ENCODE measurements around the gene NEDD9. TPM values are rescaled to one million over a fixed set of nuclear protein-coding genes. Genes with fewer than 3 reads are reported as not detected.

The NEDD9 gene
- total RNA-seq, 1 experiment from 2014 or later = 0.17 TPM

GRCh38 chr6:11272491-11273192, 40.2 kb upstream of the NEDD9 start:
- BruUV-seq (replicated peaks) = no TSS peak
- ChIA-PET POLR2A (no interaction called here), CTCF (no interaction called here), RAD21 (ENCODE audit: low non-redundant PET in 1 of 2, low total read pairs in 2 of 2, uncharacterized antibody in 2 of 2, unreplicated experiment in 2 of 2) (no interaction called here)
- no peaks in the 10 kb centered on the region for H4K20me1 ChIP-seq (ENCODE audit: insufficient read depth)
- no peak overlapping the region for H3K4me2 ChIP-seq (ENCODE audit: low read length)
- H3K4me1 ChIP-seq (ENCODE audit: control insufficient read depth in 1 of 2, insufficient read depth in 2 of 2, low read length in 2 of 2) = peaks cover 0 to 7% of the 10 kb centered on the region in 2 experiments; a peak in 1 of 4 replicates
- DNase-seq (ENCODE audit: low read depth, low spot score) = no peak
- no peak for TF ChIP-seq SIN3A (IDR thresholded peaks at IDR 0.05; ENCODE audit: low read depth)
- TF ChIP-seq CBX3 (IDR thresholded peaks at IDR 0.05; ENCODE audit: low read depth) = no peak
- TF ChIP-seq CEBPB (IDR thresholded peaks at IDR 0.05; ENCODE audit: low read depth) = no peak
- no peak for TF ChIP-seq MAX (IDR thresholded peaks at IDR 0.05)
- no peak for ATAC-seq
- intact Hi-C loops (cut with micrococcal nuclease) = no loop called here
- H3K9ac ChIP-seq (ENCODE audit: low read length) = no peak overlapping the region
- no peaks in the 10 kb centered on the region for H3K79me2 ChIP-seq (ENCODE audit: insufficient read depth, low read length)
- no peak overlapping the region for H2AFZ ChIP-seq (ENCODE audit: low read depth, low read length, poor library complexity, severe bottlenecking)
- no peaks in the 10 kb centered on the region for H3K27me3 ChIP-seq (ENCODE audit: insufficient read depth, low read length)
- no peaks in the 10 kb centered on the region for H3K9me2 ChIP-seq (ENCODE audit: insufficient read depth)
- no peak overlapping the region for H3K4me3 ChIP-seq (replicated peaks in 1 of 2; ENCODE audit: low read depth in 1 of 2, low read length in 2 of 2)
- no peaks in the 10 kb centered on the region for H3K36me3 ChIP-seq (ENCODE audit: control insufficient read depth in 1 of 2, insufficient read depth in 2 of 2, low read length in 2 of 2)
- no peaks in the 10 kb centered on the region for H3K9me3 ChIP-seq (ENCODE audit: control insufficient read depth in 1 of 2, insufficient read depth in 1 of 2, low read depth in 1 of 2, low read length in 2 of 2)
- H3K27ac ChIP-seq (ENCODE audit: low read depth, low read length) = no peak overlapping the region

- H3K79me2 ChIP-seq (ENCODE audit: insufficient read depth, low read length) = no peaks in the 10 kb centered on the region
- no peaks in the 10 kb centered on the region for H3K36me3 ChIP-seq (ENCODE audit: control insufficient read depth in 1 of 2, insufficient read depth in 2 of 2, low read length in 2 of 2)
- H3K27ac ChIP-seq (ENCODE audit: low read depth, low read length) = no peak overlapping the region
- no peaks in the 10 kb centered on the region for H3K9me3 ChIP-seq (ENCODE audit: control insufficient read depth in 1 of 2, insufficient read depth in 1 of 2, low read depth in 1 of 2, low read length in 2 of 2)
- POLR2A ChIA-PET = no interaction called here
- H3K4me2 ChIP-seq (ENCODE audit: low read length) = no peak overlapping the region
- RAD21 ChIA-PET (ENCODE audit: low non-redundant PET in 1 of 2, low total read pairs in 2 of 2, uncharacterized antibody in 2 of 2, unreplicated experiment in 2 of 2) = no interaction called here
- no peaks in the 10 kb centered on the region for H3K27me3 ChIP-seq (ENCODE audit: insufficient read depth, low read length)
- CTCF ChIA-PET = no interaction called here
- no TSS peak for BruUV-seq (replicated peaks)
- no peaks in the 10 kb centered on the region for H3K4me1 ChIP-seq (ENCODE audit: control insufficient read depth in 1 of 2, insufficient read depth in 2 of 2, low read length in 2 of 2)
- no peak overlapping the region for H3K4me3 ChIP-seq (replicated peaks in 1 of 2; ENCODE audit: low read depth in 1 of 2, low read length in 2 of 2)
- H3K9ac ChIP-seq (ENCODE audit: low read length) = no peak overlapping the region
- H3K9me2 ChIP-seq (ENCODE audit: insufficient read depth) = no peaks in the 10 kb centered on the region
- H4K20me1 ChIP-seq (ENCODE audit: insufficient read depth) = no peaks in the 10 kb centered on the region
- DNase-seq (ENCODE audit: low read depth, low spot score) (no peak), ATAC-seq (no peak)
- no peak overlapping the region for H2AFZ ChIP-seq (ENCODE audit: low read depth, low read length, poor library complexity, severe bottlenecking)
- intact Hi-C loops (cut with micrococcal nuclease) = no loop called here
- TF ChIP-seq CTCF (IDR thresholded peaks at IDR 0.05 in 2 of 3, conservative IDR thresholded peaks at IDR 0.05 in 1 of 3; ENCODE audit: borderline replicate concordance in 1 of 3, insufficient read depth in 1 of 3, low read depth in 2 of 3, low read length in 2 of 3) = no peak
- TF ChIP-seq SP1 (IDR thresholded peaks at IDR 0.05; ENCODE audit: low read depth) = no peak
- no peak for TF ChIP-seq YY1 (IDR thresholded peaks at IDR 0.05; ENCODE audit: extremely low read depth, insufficient replicate concordance, low read depth, low read length)
- no peak for TF ChIP-seq POLR2A (IDR thresholded peaks at IDR 0.05; ENCODE audit: borderline replicate concordance, extremely low read depth, insufficient read depth, insufficient read length)
- no peak for TF ChIP-seq ZFX (IDR thresholded peaks at IDR 0.05)
- TF ChIP-seq ZBTB33 (IDR thresholded peaks at IDR 0.05; ENCODE audit: extremely low read depth, insufficient replicate concordance, low read length) = no peak
These were observed 39.0 kb upstream of the NEDD9 start for GRCh38 chr6:11271228-11272020.

Measured in HCT116 (cell line).